HG02884 (cell line): Measurements from ENCODE around the gene HOXD11.

Experiments used
- ATAC-seq: cut with Tn5 transposase; IDR thresholded peaks from one replicate; pipeline ENCODE4 v1.9.1; 2021; ENCODE audit warnings: mild to moderate bottlenecking, moderate library complexity; ENCODE audit not compliant: unreplicated experiment

Gene HOXD11

DNA sequence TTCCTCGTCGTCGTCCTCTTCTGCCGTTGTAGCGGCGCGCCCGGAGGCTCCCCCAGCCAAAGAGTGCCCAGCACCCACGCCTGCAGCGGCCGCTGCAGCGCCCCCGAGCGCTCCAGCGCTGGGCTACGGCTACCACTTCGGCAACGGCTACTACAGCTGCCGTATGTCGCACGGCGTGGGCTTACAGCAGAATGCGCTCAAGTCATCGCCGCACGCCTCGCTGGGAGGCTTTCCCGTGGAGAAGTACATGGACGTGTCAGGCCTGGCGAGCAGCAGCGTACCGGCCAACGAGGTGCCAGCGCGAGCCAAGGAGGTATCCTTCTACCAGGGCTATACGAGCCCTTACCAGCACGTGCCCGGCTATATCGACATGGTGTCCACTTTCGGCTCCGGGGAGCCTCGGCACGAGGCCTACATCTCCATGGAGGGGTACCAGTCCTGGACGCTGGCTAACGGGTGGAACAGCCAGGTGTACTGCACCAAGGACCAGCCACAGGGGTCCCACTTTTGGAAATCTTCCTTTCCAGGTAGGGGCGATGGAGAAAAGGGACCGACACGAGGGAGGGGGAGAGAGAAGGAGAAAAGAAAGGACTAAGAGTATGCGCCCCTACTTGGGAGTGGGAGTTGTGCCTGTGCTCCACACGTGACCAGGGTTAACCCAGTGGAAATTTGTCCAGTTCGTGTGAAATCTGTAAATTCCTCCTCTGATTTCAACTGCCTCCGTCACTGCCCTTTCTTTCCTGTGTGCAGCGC is 13.8 kb upstream of the HOXD11 start:
- ATAC-seq = no peak

DNA sequence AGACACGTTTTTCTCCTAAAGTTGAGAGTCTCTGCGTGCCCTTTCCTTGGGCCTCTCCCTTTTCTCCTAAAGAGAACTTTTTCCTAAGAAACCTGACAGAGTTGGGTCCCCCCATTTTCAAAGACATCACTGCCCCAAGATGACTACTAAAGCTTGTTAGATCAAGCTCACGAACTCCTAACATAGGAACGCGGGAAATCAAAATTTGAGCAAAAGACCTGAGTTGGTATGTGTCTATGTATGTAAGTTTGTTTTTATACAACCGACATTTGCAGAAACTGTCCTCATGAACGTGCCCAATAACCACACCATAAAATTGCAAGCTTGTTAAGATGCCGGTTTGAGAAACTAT is 13.2 kb upstream of the HOXD11 start:
- no peak for ATAC-seq

DNA sequence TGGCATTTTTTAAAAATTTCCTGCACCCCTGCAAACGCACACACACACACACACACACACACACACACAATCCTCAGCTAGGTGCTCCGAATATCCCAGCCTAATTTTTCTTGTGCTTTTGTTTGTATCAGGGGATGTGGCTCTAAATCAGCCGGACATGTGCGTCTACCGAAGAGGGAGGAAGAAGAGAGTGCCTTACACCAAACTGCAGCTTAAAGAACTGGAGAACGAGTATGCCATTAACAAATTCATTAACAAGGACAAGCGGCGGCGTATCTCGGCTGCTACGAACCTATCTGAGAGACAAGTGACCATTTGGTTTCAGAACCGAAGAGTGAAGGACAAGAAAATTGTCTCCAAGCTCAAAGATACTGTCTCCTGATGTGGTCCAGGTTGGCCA is 12.7 kb upstream of the HOXD11 start:
- ATAC-seq = no peak

GRCh38 chr2:176095421-176095820 is 11.7 kb upstream of the HOXD11 start:
- no peak for ATAC-seq

DNA sequence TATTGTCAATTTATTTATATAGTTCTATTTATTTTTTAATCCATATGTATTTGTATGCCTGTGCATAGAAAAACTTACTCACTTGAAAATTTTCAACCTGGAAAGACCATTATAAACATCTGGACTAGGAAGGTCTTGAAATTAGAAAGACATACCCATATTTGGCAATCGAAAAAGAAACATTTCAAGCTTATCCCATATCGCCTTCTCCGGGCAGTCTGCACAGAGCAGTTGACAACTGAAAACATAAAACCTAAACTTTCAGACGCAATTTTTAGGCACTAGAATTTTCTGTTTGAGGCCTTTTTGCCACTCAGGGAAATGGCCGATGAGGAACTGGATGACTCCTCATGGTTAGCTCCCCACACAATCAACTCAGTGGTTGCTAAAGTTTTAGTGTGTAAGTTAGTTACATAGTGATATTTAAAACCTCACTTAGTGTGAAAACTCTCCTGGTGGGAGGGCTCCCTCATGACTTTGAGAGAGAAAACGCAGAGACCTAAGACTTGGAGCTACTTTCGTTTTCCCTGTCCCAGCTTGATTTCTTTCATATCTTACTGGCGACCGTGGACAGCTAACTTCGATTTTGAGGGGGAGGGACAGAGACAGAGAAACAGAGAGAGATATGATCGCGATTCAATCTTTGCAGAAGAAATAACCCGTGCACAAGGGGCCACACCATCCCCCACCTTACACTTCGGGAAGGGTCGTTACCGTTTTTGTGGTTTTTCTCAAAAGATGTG is 10.7 kb upstream of the HOXD11 start:
- ATAC-seq = no peak

DNA sequence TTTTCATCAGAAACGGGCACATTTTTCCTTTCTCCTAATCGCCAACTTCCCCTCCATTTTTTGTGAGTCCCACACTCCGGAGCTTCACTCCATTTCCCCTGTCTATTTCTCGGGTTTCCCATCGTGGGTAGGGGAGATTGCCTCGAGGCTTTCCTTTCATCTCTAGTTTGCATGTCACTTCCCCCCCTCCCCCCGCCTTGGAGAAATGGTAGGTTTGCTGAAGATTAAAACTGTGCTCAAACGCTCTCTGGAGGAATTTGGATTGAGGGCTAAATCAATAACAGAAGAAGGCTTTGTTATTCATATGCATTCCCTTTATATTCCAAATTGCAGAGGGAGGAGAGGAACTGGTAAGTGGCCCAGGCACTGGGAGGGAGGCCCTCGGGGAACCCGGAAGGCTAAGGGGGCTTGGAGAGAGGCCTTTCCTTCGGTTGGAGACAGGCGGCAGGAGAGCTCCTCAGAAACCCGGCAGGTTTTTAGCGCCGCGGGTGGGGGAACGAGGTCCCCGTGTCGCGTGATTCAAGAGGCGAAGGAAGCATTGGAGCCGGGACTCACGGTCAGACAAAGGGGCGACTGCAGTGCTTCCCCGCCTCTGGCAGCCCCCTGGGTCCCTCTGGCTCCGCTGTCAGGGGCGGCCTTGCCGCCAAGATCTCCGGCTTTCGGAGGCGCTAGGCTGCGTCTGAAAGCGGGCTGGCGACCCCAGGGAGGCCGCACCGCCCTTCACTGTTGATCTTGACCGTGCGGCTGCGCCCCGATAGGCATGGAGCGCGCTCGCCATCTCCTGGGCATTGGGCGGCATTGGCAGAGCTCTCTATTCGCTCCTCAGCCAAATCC is 9.9 kb upstream of the HOXD11 start:
- ATAC-seq = peak; percentile 74

DNA sequence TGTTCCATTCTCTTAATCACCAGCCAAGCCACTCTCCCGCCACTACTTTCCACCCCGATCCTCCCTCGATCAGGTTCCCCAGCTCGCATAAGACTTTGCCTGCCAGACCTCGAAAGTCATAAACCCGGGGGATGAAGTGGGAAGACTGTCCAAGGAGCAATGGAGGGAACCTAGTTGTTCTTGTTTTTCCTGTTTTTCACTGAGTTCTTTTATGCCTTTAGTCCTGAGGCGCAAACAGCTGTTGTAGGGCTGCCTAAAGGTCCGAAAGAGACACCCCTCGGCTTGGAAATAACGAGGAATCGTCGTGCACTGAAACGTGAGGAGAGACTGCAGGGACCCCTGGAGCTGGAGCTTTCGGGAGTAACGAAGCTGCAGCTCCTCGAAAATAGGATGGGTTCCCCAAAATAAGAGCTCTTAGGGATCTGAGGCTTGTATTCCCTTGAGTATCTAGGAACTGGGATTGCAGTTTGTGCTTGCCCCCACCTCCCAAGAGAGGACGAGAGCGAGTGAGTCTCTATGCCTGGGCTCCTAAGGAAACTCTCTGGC is 9.2 kb upstream of the HOXD11 start:
- ATAC-seq = no peak

DNA sequence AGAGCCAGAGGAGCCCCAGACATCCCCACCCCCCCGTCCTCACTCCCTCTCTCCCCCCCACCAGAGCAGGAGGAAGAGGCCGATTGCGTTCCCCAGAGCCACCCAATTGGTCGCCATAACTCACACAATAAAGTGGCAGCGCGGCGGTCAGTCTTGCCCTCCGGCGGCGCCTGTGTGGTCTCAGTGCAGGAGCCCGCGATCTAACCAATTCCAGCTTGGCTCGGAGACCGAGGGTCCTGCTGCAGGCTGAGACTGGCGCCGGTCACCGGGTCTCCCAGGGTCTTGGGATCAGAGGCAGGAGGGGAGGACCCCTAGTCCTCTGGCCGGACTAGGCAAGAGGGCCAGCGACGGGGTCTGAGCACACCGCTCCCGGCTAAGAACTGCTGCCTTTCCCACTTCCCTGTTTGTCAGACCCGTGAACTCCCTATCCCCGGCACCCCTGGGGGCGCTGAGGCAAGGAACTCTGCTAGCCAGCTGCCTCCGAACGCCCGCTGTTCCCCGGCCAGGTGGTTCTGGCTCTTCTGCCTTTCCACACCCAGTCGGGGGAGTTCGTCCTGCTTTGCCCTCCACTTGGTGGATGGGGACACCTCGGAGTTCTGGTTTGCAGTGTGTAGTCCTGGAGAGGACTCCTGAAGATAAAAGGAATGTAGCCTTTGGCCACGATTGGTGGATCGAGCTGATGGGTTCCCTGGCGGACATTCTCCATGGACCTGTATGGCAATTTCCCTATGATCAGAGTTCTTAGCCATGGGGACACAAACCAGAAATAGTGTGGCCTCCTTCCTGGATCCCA is 8.5 kb upstream of the HOXD11 start:
- ATAC-seq = no peak

- no peak for ATAC-seq
Observed at GRCh38 chr2:176099159-176099727, 7.8 kb upstream of the HOXD11 start.

DNA sequence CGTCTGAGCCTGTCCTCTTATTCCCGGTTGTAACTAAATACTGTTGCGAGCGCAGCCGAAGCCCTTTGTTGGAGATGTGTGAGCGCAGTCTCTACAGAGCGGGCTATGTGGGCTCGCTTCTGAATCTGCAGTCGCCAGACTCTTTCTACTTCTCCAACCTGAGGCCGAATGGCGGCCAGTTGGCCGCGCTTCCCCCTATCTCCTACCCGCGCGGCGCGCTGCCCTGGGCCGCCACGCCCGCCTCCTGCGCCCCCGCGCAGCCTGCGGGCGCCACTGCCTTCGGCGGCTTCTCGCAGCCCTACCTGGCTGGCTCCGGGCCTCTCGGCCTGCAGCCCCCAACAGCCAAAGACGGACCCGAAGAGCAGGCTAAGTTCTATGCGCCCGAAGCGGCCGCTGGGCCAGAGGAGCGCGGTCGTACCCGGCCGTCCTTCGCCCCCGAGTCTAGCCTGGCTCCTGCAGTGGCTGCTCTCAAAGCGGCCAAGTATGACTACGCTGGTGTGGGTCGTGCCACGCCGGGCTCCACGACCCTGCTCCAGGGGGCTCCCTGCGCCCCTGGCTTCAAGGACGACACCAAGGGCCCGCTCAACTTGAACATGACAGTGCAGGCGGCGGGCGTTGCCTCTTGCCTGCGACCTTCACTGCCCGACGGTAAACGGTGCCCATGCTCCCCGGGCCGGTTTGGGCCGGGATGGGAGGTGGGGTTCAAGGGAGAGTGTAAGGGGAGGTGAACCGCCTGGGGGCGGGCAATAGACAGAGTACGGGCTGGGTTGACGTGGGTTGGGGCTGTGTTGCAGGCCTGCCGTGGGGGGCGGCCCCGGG is 7.1 kb upstream of the HOXD11 start, which contains the start of gene HOXD12:
Gene HOXD12, plus strand, starts transcription at position 68 of the 819 bp plus-strand sequence. Its CDS starts 7 bp downstream, at position 75.
- ATAC-seq = no peak

DNA sequence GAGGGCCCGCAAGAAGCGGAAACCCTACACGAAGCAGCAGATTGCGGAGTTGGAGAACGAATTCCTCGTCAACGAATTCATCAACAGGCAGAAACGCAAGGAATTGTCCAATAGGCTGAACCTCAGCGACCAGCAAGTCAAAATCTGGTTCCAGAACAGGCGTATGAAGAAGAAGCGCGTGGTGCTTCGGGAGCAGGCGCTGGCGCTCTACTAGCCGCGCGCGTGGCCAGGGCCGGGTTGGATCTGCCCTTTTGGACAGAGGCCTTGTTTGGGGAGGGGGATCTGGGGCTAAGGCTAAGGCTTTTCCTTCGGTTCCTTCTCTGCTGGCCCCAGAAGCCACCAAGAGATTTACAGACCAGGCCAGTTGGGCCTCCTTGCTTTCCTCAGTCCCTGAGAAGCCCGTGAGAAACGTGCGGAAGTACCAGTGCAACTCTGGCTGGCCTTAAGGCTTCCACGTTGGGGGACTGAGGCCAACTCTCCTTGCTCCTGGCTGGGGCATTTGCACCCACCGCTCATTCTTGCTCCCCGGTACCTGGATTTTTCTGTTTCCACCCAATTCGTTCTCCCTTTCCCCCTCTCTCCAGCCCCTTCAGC is 6.4 kb upstream of the HOXD11 start:
- no peak for ATAC-seq

DNA sequence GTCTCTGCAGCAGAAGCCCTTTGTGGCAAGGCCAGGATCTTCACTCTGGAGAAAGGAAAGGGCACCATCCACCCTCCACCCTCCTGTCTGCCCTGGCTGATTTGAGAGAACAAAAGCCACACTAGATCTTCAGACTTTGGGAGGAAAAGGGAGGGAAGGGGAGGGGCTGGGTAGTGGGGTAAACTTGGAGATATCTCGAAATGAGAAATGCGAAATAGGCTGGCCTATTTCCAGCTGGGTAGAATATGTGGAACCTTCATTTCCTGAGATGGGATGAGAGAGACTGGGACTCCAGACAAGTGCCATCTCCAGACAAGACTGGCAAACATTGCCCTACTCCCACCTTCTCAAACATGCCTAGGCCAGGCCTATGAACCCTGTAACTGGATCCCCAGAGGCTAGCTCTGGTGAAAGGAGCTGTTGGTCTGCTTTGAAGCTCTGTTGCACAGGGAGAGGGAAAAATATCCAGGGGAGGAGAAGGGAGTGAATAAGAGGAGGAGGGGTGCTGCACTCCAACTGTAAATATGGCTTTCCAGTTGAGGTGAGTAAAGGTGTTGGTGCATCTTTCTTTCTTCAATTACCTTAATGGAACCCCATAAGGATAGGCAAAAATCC is 5.8 kb upstream of the HOXD11 start:
- no peak for ATAC-seq

GRCh38 chr2:176101842-176102241 is 5.2 kb upstream of the HOXD11 start:
- no peak for ATAC-seq

DNA sequence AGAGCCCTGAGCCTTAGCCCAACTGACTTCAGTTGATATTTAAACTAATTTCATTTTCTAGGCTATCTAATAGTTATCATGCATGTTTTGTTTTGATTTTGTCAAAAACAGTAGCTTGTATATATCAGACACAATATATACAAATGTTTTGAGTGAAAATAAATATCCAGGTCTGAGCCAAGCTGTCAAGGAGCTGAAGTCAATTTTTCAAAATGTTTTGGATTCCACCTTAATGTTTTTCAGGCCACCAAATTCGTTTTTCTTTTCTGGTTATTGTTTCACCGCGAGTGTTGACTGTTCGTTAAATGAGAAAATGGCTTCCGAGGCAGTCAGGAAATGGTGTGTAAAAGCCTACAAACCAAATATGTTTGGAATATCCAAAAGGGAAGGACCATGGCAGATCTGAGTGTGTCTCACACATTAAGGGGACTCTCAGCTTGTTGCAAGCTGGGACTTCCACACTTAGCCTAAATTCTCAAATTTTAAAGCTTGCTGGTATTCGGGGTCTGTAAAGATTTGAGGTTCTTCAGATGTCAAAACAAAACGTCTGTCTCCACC is 4.7 kb upstream of the HOXD11 start:
- ATAC-seq = no peak

DNA sequence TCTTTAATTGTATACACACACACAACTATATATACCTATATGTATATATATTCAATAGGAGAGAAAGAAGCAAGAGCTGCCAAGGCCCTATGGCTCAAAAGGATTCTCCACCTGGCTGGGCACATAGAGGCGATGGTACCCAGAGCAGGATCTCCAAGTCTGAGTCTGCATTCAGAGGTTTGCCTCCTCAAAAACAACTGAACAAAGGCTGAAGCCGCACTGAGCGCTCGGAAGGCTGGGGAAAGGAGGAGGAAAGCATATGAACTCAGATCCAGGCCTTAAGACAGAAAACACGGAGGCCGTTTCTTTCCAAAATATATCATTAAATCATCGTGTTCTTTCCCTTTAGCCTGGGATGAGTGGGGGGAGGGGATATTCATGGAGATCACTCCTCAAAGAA is 3.9 kb upstream of the HOXD11 start:
- no peak for ATAC-seq

DNA sequence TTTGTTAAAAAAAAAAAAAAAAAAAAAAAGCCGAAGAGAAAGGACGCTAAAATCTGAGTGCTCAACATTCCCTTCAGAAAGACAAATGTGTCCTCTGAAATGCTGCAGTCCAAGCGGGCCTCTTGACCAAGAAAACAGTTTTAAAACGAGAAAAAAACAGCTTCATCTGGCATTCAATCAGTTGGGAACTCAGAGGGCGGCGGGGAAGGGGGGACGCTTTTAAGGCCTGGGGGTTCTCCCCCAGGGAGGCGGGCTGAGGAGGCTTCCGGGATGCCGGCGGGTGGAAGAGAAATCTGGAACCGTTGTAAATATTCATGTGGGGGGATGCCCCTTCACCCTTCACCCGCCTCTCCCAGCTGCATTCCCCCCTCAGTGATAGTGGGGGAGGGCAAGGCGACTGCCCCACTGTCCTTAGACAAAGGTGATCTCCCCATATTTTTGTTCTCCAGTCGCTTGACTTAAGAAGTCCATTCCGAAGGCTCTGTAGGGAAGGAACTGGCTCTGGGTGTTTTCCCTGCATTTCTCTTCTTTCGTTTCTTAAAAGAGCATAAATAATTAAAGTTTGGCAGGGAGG is 3.3 kb upstream of the HOXD11 start:
- no peak for ATAC-seq

GRCh38 chr2:176104316-176105077 is 2.6 kb upstream of the HOXD11 start:
- ATAC-seq = no peak
